Progenitor cell of endocrine pancreas (in vitro differentiated cells): ENCODE results near the gene ZBTB47. TPM values are rescaled to one million over a fixed set of nuclear protein-coding genes. Genes with fewer than 3 reads are reported as not detected.

Experiments used
- DNase-seq: peaks from one replicate; pipeline ENCODE4 v3.0.0; 2021; ENCODE audit warnings: low spot score; ENCODE audit not compliant: unreplicated experiment
- H3K27ac Mint-ChIP-seq: 2 replicates; pipeline ENCODE4 v1.8.0; 2021; ENCODE audit warnings: mild to moderate bottlenecking, moderate library complexity, mixed read lengths
- H3K27me3 Mint-ChIP-seq: 2 replicates; pipeline ENCODE4 v1.8.0; 2021; ENCODE audit warnings: mixed read lengths
- H3K36me3 Mint-ChIP-seq: 2 replicates; pipeline ENCODE4 v1.8.0; 2022; ENCODE audit warnings: mixed read lengths; ENCODE audit not compliant: insufficient read depth
- H3K4me1 Mint-ChIP-seq: 2 replicates; pipeline ENCODE4 v1.8.0; 2021; ENCODE audit warnings: low read depth, mixed read lengths
- H3K4me3 Mint-ChIP-seq: 2 replicates; pipeline ENCODE4 v1.8.0; 2021; ENCODE audit warnings: low read depth, mild to moderate bottlenecking, moderate library complexity, mixed read lengths
- H3K9me3 Mint-ChIP-seq: 2 replicates; pipeline ENCODE4 v1.8.0; 2021; ENCODE audit warnings: low read depth, mixed read lengths
- total RNA-seq: library from RNA; stranded (reverse); gene quantifications from 2 replicates; pipeline ENCODE4 v1.2.1, GENCODE V29; 2021
- TF ChIP-seq, protein P1 (sequence below): fragments of 200-600 bp; sonication (generic); IDR thresholded peaks from one replicate; pipeline ENCODE4 v1.5.0; 2021; ENCODE audit warnings: antibody characterized with exemption, mild to moderate bottlenecking; ENCODE audit not compliant: unreplicated experiment

The ZBTB47 gene
- total RNA-seq, 1 donor from 2014 or later: 9.7 TPM

GRCh38 chr3:42662037-42662812 is 8.7 kb downstream of the ZBTB47 start:
- no peaks in the 10 kb centered on the region for H3K27me3 Mint-ChIP-seq
- DNase-seq: no peak
- H3K4me1 Mint-ChIP-seq: no peaks in the 10 kb centered on the region
- H3K36me3 Mint-ChIP-seq: peaks cover 2% of the 10 kb centered on the region
- no peak overlapping the region for H3K27ac Mint-ChIP-seq
- TF ChIP-seq, protein P1, sequence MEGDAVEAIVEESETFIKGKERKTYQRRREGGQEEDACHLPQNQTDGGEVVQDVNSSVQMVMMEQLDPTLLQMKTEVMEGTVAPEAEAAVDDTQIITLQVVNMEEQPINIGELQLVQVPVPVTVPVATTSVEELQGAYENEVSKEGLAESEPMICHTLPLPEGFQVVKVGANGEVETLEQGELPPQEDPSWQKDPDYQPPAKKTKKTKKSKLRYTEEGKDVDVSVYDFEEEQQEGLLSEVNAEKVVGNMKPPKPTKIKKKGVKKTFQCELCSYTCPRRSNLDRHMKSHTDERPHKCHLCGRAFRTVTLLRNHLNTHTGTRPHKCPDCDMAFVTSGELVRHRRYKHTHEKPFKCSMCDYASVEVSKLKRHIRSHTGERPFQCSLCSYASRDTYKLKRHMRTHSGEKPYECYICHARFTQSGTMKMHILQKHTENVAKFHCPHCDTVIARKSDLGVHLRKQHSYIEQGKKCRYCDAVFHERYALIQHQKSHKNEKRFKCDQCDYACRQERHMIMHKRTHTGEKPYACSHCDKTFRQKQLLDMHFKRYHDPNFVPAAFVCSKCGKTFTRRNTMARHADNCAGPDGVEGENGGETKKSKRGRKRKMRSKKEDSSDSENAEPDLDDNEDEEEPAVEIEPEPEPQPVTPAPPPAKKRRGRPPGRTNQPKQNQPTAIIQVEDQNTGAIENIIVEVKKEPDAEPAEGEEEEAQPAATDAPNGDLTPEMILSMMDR: no peak
- H3K9me3 Mint-ChIP-seq: no peaks in the 10 kb centered on the region
- H3K4me3 Mint-ChIP-seq: no peak overlapping the region

DNA sequence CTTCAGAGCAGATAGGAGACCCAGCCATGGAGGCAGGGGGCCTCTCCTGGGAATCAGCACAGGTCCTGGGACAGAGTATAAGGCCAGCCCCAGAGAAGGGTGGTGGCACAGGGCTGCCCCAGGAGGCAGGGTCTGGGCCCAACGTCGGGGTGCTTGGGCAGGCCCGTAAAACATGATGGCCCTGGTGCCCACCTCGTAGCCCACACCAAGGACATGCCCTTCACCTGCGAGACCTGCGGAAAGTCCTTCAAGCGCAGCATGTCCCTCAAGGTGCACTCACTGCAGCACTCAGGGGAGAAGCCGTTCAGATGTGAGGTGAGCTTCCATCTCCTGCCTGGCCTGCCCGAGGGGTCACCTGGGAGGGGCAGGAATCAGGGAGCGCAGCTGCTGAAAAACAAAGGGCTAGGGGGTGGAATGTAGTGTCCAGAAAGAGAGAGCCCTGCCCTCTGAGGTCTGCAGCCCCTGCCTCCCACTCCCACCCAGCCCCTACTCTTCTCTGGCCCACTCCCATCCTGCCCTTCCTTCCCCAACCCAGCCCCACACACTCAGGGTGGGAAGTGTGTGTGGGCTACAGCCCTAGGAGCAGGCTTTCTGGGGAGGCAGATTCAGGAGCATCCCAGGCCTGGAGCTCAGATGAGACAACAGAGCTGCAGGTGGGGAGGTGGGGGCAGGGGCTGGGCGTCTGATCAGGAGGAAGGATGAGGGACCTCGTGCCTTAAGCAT is 9.5 kb downstream of the ZBTB47 start:
- H3K27me3 Mint-ChIP-seq: no peaks in the 10 kb centered on the region
- H3K4me3 Mint-ChIP-seq: no peak overlapping the region
- TF ChIP-seq, protein P1: no peak
- no peak for DNase-seq
- H3K4me1 Mint-ChIP-seq: no peaks in the 10 kb centered on the region
- H3K36me3 Mint-ChIP-seq: peaks cover 2% of the 10 kb centered on the region
- no peaks in the 10 kb centered on the region for H3K9me3 Mint-ChIP-seq
- no peak overlapping the region for H3K27ac Mint-ChIP-seq

DNA sequence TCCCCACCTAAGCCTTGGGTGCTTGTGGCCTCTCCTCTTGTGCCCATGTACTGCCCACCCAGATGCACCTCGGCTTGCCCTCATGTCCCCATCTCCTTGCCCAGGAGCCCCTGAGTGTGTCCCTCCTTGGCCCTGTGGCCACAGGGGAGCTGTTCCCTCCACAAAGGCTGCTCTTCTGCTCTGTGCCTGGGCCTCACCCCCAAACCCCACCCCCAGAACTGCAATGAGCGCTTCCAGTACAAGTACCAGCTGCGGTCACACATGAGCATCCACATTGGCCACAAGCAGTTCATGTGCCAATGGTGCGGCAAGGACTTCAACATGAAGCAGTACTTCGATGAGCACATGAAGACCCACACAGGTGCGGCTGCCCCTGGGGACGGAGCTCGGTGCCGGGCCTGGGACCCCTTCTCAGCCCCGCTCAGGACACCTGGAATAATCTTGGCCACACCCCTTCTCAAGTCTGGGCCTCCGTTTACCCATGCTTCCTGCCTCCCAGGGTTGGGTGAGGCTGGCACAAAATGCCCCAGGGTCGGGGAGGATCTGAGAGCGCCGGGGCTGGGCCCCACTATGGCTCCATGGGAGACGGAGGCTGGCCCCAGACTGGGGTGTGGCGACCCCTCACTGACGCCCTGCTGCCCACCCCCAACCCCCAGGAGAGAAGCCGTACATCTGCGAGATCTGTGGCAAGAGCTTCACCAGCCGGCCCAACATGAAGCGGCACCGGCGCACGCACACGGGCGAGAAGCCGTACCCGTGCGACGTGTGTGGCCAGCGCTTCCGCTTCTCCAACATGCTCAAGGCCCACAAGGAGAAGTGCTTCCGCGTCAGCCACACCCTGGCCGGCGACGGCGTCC is 10.3 kb downstream of the ZBTB47 start:
- Mint-ChIP-seq H3K27ac (no peak overlapping the region), H3K27me3 (peaks cover under 1% of the 10 kb centered on the region), H3K36me3 (peaks cover 2% of the 10 kb centered on the region), H3K4me1 (no peaks in the 10 kb centered on the region), H3K4me3 (no peak overlapping the region), H3K9me3 (no peaks in the 10 kb centered on the region)
- DNase-seq: no peak
- TF ChIP-seq, protein P1: no peak

- Mint-ChIP-seq H3K27ac (no peak overlapping the region), H3K27me3 (peaks cover 2% of the 10 kb centered on the region), H3K36me3 (peaks cover 2% of the 10 kb centered on the region), H3K4me1 (no peaks in the 10 kb centered on the region), H3K9me3 (no peaks in the 10 kb centered on the region), H3K4me3 (no peak overlapping the region)
- TF ChIP-seq, protein P1: no peak
- no peak for DNase-seq
Observed at GRCh38 chr3:42664438-42664803, 10.9 kb downstream of the ZBTB47 start.
